Testis (tissue), 2 donors: ENCODE data around the gene SARDH.

Experiments used
- CTCF ChIP-seq, 3 experiments: fragments of 450-650 bp in 2 of 3; fragments of 200-600 bp in 1 of 3; sonication (generic) in 1 of 3; IDR thresholded peaks; one replicate each; pipeline ENCODE4 v1.5.1; 2016 to 2019; ENCODE audit warnings: antibody characterized with exemption in 3 of 3, mild to moderate bottlenecking in 2 of 3, moderate library complexity in 1 of 3
- POLR2A ChIP-seq: fragments of 450-650 bp; IDR thresholded peaks from one replicate; pipeline ENCODE4 v1.6.1; 2017; ENCODE audit warnings: antibody characterized with exemption, mild to moderate bottlenecking, moderate library complexity

DNA sequence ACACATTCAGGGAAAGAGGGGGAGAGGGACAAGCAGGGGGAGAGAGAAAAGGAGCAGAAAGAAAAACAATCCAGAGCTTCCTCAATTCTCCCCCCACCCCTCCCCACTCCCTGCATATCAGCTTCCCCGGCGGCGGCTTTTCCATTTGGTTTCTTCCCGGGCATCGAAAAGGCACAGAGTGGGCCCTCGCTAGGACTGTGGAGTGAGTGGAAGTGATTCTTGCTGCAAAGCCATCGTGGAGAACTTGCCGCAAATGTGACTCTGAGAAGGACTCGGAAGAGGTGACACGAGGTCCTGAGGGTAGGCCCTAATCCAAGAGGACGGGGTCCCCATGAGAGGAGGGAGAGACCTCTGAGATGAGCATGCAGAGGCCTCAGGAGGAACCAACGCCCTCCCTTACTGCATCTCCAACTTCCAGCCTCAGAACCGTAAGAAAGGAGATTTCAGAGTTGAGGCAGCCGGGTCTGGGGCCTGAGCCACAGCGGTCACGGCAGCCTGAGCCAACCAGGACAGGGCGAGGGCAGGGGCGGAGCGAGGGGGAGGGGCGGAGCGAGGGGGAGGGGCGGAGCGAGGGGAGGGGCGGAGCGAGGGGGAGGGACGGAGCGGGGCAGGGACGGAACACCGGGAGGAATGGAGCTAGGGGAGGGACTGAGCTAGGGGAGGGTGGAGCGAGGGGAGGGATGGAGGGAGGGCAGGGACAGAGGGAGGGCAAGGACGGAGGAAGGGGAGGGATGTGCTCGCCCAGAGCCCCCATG lies 21.2 kb upstream of the SARDH start:
- TF ChIP-seq CTCF (IDR thresholded peaks at IDR 0.05), result no peak
- TF ChIP-seq POLR2A, result no peak
